PC-3 (cell line): ENCODE measurements around the gene MCTP2. TPM values are rescaled to one million over a fixed set of nuclear protein-coding genes. Genes with fewer than 3 reads are reported as not detected.

Experiments
- ATAC-seq: fragments of 200-7000 bp; cut with Tn5 transposase; 2 replicates; pipeline ENCODE4 v1.9.1; 2020; ENCODE audit warnings: mild to moderate bottlenecking, moderate library complexity
- BruUV-seq: library from RNA; stranded (reverse); fragments of 400-500 nt; replicated peaks from 2 replicates; lab custom pipeline; 2021; lab: Mats Ljungman, UMichigan
- CTCF ChIA-PET: fragments of 300-600 bp; sonication (Branson Sonifier 250); formaldehyde crosslinking; loops from one replicate; lab custom pipeline; 2022; ENCODE audit warnings: antibody characterized with exemption; lab: Charles Lee
- POLR2A ChIA-PET: fragments of 300-600 bp; sonication (Branson Sonifier 250); formaldehyde crosslinking; loops from one replicate; lab custom pipeline; 2022; ENCODE audit warnings: antibody characterized with exemption; ENCODE audit not compliant: unreplicated experiment; lab: Charles Lee
- DNase-seq: peaks from one replicate; pipeline ENCODE4 v3.0.0-alpha.2; 2015
- H2AFZ ChIP-seq: fragments of 300-600 bp; sonication (generic); 2 replicates; pipeline ENCODE4 v1.6.0; 2016; ENCODE audit warnings: antibody characterized with exemption, low read length
- H3F3A ChIP-seq: fragments of 300-600 bp; sonication (generic); one replicate; pipeline ENCODE4 v1.6.0; 2017; ENCODE audit warnings: antibody characterized with exemption, low read length, control low read depth, mild to moderate bottlenecking; ENCODE audit not compliant: unreplicated experiment
- H3K27ac ChIP-seq: fragments of 300-600 bp; sonication (generic); 2 replicates; pipeline ENCODE4 v1.5.1; 2016; ENCODE audit warnings: mild to moderate bottlenecking, low read length
- H3K27me3 ChIP-seq: fragments of 300-600 bp; sonication (generic); 2 replicates; pipeline ENCODE4 v1.6.1; 2016; ENCODE audit warnings: low read length, mixed read lengths
- H3K36me3 ChIP-seq: fragments of 300-600 bp; sonication (generic); 2 replicates; pipeline ENCODE4 v1.6.1; 2016; ENCODE audit warnings: low read depth, mixed run types, low read length, mixed read lengths
- H3K4me1 ChIP-seq: fragments of 300-600 bp; sonication (generic); 2 replicates; pipeline ENCODE4 v1.5.1; 2016; ENCODE audit warnings: low read length; ENCODE audit not compliant: insufficient read depth
- H3K4me2 ChIP-seq: fragments of 300-600 bp; sonication (generic); 2 replicates; pipeline ENCODE4 v1.6.0; 2016; ENCODE audit warnings: low read length
- H3K4me3 ChIP-seq: fragments of 300-600 bp; sonication (generic); 2 replicates; pipeline ENCODE4 v1.5.1; 2016; ENCODE audit warnings: mild to moderate bottlenecking, low read length, mixed read lengths
- H3K79me2 ChIP-seq: fragments of 300-600 bp; sonication (generic); 2 replicates; pipeline ENCODE4 v1.6.1; 2017; ENCODE audit warnings: low read length, mixed read lengths
- H3K9ac ChIP-seq: fragments of 300-600 bp; sonication (generic); 2 replicates; pipeline ENCODE4 v1.6.0; 2016; ENCODE audit warnings: mild to moderate bottlenecking, low read length
- H3K9me2 ChIP-seq: fragments of 300-600 bp; sonication (generic); replicated peaks from 2 replicates; pipeline ENCODE4 v1.6.1; 2016; ENCODE audit warnings: mixed run types, low read length, mixed read lengths
- H3K9me3 ChIP-seq: fragments of 300-600 bp; sonication (generic); 2 replicates; pipeline ENCODE4 v1.6.1; 2016; ENCODE audit warnings: low read length, mixed read lengths
- H4K20me1 ChIP-seq: fragments of 300-600 bp; sonication (generic); 2 replicates; pipeline ENCODE4 v1.6.1; 2016; ENCODE audit warnings: low read length, mixed read lengths
- CTCF ChIP-seq: fragments of 300-600 bp; sonication (generic); conservative IDR thresholded peaks from 2 replicates; pipeline ENCODE4 v1.5.1; 2017; ENCODE audit warnings: antibody characterized with exemption, low read depth, mild to moderate bottlenecking, low read length
- EZH2 ChIP-seq: fragments of 300-600 bp; sonication (generic); IDR thresholded peaks from one replicate; pipeline ENCODE4 v1.6.1; 2017; ENCODE audit warnings: antibody characterized with exemption, mild to moderate bottlenecking, low read length; ENCODE audit not compliant: unreplicated experiment
- EZH2phosphoT487 ChIP-seq: fragments of 300-600 bp; sonication (generic); IDR thresholded peaks from 2 replicates; pipeline ENCODE4 v1.6.1; 2018; ENCODE audit warnings: mild to moderate bottlenecking, antibody characterized with exemption, low read length, borderline replicate concordance
- intact Hi-C: fragments of 100-400 bp; cut with micrococcal nuclease; formaldehyde crosslinking; loops from 2 replicates; pipeline ENCODE4 v1.9.0; 2023
- total RNA-seq: library from RNA; depleted of rRNA; stranded (reverse); fragments of >200 nt; gene quantifications from 2 replicates; pipeline ENCODE4 v1.2.3, GENCODE V29; 2014

The MCTP2 gene
- total RNA-seq, 1 experiment from 2014 or later: 6.2 TPM

GRCh38 chr15:94323076-94323475 is 91.7 kb downstream of the MCTP2 start:
- TF ChIP-seq EZH2: no peak
- H3K36me3 ChIP-seq: no peaks in the 10 kb centered on the region; the same call in 1 of the 2 replicates
- no TSS peak for BruUV-seq
- ChIA-PET POLR2A (no interaction called here), CTCF (no interaction called here)
- ATAC-seq (no peak), DNase-seq (no peak)
- no peak overlapping the region for H3K27ac ChIP-seq
- no peak overlapping the region for H3K4me2 ChIP-seq
- no peaks in the 10 kb centered on the region for H3K4me1 ChIP-seq
- no peaks in the 10 kb centered on the region for H3K79me2 ChIP-seq
- no peak overlapping the region for H3K9ac ChIP-seq
- H2AFZ ChIP-seq: no peak overlapping the region
- H3K27me3 ChIP-seq: no peaks in the 10 kb centered on the region
- intact Hi-C loops: no loop called here
- H3K4me3 ChIP-seq: no peak overlapping the region
- H3K9me3 ChIP-seq: no peaks in the 10 kb centered on the region
- no peaks in the 10 kb centered on the region for H4K20me1 ChIP-seq
- H3F3A ChIP-seq: no peaks in the 10 kb centered on the region
- H3K9me2 ChIP-seq: no peaks in the 10 kb centered on the region

GRCh38 chr15:94324117-94324826 is 92.9 kb downstream of the MCTP2 start:
- no peaks in the 10 kb centered on the region for H3K4me1 ChIP-seq

More at GRCh38 chr15:94324117-94324826, 92.9 kb downstream of the MCTP2 start:
- Histone ChIP-seq H3K79me2 (no peaks in the 10 kb centered on the region), H3K9ac (no peak overlapping the region), H3K9me3 (no peaks in the 10 kb centered on the region), H2AFZ (peak overlapping the region; percentile 31; the same call in 1 of the 2 replicates), H3K4me3 (no peak overlapping the region), H4K20me1 (no peaks in the 10 kb centered on the region), H3F3A (no peaks in the 10 kb centered on the region), H3K4me2 (peak overlapping the region; percentile 28; the same call in 1 of the 2 replicates), H3K9me2 (no peaks in the 10 kb centered on the region), H3K27me3 (no peaks in the 10 kb centered on the region), H3K27ac (no peak overlapping the region), H3K36me3 (no peaks in the 10 kb centered on the region; the same call in 1 of the 2 replicates)
- ChIA-PET CTCF (interaction anchor here (0.7 kb wide), 1 partner anchor 1294 kb away, joined by 3 read pairs; no protein-coding TSS in a partner anchor), POLR2A (no interaction called here)
- DNase-seq (peak; percentile 66), ATAC-seq (0 out of 2 replicates have a peak, but pooled peaks have one; percentile 68)
- intact Hi-C loops: no loop called here
- no TSS peak for BruUV-seq
- TF ChIP-seq EZH2 (no peak), EZH2phosphoT487 (no peak), CTCF (peak; percentile 91)
